NCI-H1694 (cell line): ENCODE data around the gene HELT.
A peak's percentile ranks its signal among the peaks of the same experiment; 100 is the strongest.

Experiments
- DNase-seq: peaks from one replicate; lab custom pipeline; 2025; lab: John Stamatoyannopoulos, UW

The HELT gene

GRCh38 chr4:185003596-185004351 is 14.5 kb upstream of the HELT start:
- DNase-seq: no peak

GRCh38 chr4:185004562-185005218 is 13.6 kb upstream of the HELT start:
- no peak for DNase-seq

GRCh38 chr4:185005219-185005819 is 13.0 kb upstream of the HELT start:
- peak; percentile 51 for DNase-seq

GRCh38 chr4:185011408-185011807 is 6.9 kb upstream of the HELT start:
- DNase-seq: peak; percentile 9

GRCh38 chr4:185013417-185014125 is 4.7 kb upstream of the HELT start:
- no peak for DNase-seq

- no peak for DNase-seq
These were observed 3.2 kb upstream of the HELT start for GRCh38 chr4:185015108-185015507.

- DNase-seq: no peak
These were observed 2.0 kb upstream of the HELT start for GRCh38 chr4:185016101-185016940.

GRCh38 chr4:185016946-185017758 is 1.1 kb upstream of the HELT start:
- no peak for DNase-seq

GRCh38 chr4:185018834-185019455 is 655 bp downstream of the HELT start:
- DNase-seq: no peak

- no peak for DNase-seq
These were observed 1.4 kb downstream of the HELT start for GRCh38 chr4:185019456-185020292.

- DNase-seq: no peak
These were observed 2.1 kb downstream of the HELT start for GRCh38 chr4:185020293-185020808.

GRCh38 chr4:185020863-185021761 is 2.8 kb downstream of the HELT start:
- no peak for DNase-seq

- DNase-seq: no peak
These were observed 5.2 kb downstream of the HELT start for GRCh38 chr4:185023471-185023870.

- DNase-seq: no peak
These were observed 10.3 kb downstream of the HELT start for GRCh38 chr4:185028625-185029024.

GRCh38 chr4:185031611-185032010 is 13.3 kb downstream of the HELT start:
- DNase-seq: no peak

GRCh38 chr4:185033072-185033471 is 14.8 kb downstream of the HELT start:
- DNase-seq: no peak

- DNase-seq: no peak
These were observed 15.7 kb downstream of the HELT start for GRCh38 chr4:185033950-185034349.

GRCh38 chr4:185035284-185035683 is 17.0 kb downstream of the HELT start:
- DNase-seq: no peak
